Panc1 (cell line): ENCODE data around the gene HADHB. TPM values are rescaled to one million over a fixed set of nuclear protein-coding genes. Genes with fewer than 3 reads are reported as not detected.

Experiments used
- ATAC-seq: fragments of 200-7000 bp; cut with Tn5 transposase; 2 replicates; pipeline ENCODE4 v1.9.1; 2020; ENCODE audit warnings: mild to moderate bottlenecking, moderate library complexity
- BruUV-seq: library from RNA; stranded (reverse); fragments of 400-500 nt; replicated peaks from 2 replicates; lab custom pipeline; 2021; lab: Mats Ljungman, UMichigan
- CTCF ChIA-PET: fragments of 300-600 bp; sonication (Branson Sonifier 250); formaldehyde crosslinking; loops from one replicate; lab custom pipeline; 2022; ENCODE audit warnings: antibody characterized with exemption; lab: Charles Lee
- POLR2A ChIA-PET: fragments of 300-600 bp; sonication (Branson Sonifier 250); formaldehyde crosslinking; loops from one replicate; lab custom pipeline; 2022; ENCODE audit warnings: antibody characterized with exemption; lab: Charles Lee
- DNase-seq: peaks from one replicate; pipeline ENCODE4 v3.0.0-alpha.2; 2010; ENCODE audit warnings: low read depth, low spot score
- H3K27ac ChIP-seq: 2 replicates; pipeline ENCODE4 v1.5.1; 2011; ENCODE audit warnings: mild to moderate bottlenecking, low read length, inconsistent platforms
- H3K27me3 ChIP-seq: fragments of 200-500 bp; sonication (Bioruptor generic); 2 replicates; pipeline ENCODE4 v1.6.0; 2014; ENCODE audit warnings: low read length, inconsistent platforms; ENCODE audit not compliant: control insufficient read depth, insufficient read depth
- H3K36me3 ChIP-seq: fragments of 200-500 bp; sonication (Bioruptor generic); 2 replicates; pipeline ENCODE4 v1.5.1; 2014; ENCODE audit warnings: inconsistent platforms, mild to moderate bottlenecking, low read length, moderate library complexity; ENCODE audit not compliant: control insufficient read depth, insufficient read depth
- H3K4me1 ChIP-seq: 2 replicates; pipeline ENCODE4 v1.5.1; 2011; ENCODE audit warnings: inconsistent platforms, mild to moderate bottlenecking, low read length, moderate library complexity; ENCODE audit not compliant: control insufficient read depth, insufficient read depth
- H3K4me3 ChIP-seq, 2 experiments: 2 replicates each; pipeline ENCODE4 v1.5.1; 2011 to 2012; ENCODE audit warnings: low read depth in 2 of 2, low read length in 2 of 2, mild to moderate bottlenecking in 2 of 2, inconsistent platforms in 1 of 2, moderate library complexity in 1 of 2
- H3K9me3 ChIP-seq: fragments of 200-500 bp; sonication (Bioruptor generic); 2 replicates; pipeline ENCODE4 v1.5.1; 2014; ENCODE audit warnings: low read depth, mild to moderate bottlenecking, inconsistent platforms, low read length, moderate library complexity; ENCODE audit not compliant: control insufficient read depth, insufficient read depth
- CTCF ChIP-seq: fragments of 450-650 bp; IDR thresholded peaks from 2 replicates; pipeline ENCODE4 v1.5.1; 2017; ENCODE audit warnings: mild to moderate bottlenecking
- POLR2AphosphoS5 ChIP-seq: IDR thresholded peaks from 2 replicates; pipeline ENCODE4 v1.6.1; 2012; ENCODE audit warnings: mild to moderate bottlenecking, low read depth, low read length, moderate library complexity
- REST ChIP-seq, 2 experiments: IDR thresholded peaks; 2 replicates each; pipeline ENCODE4 v1.6.1; 2011 to 2012; ENCODE audit warnings: low read depth in 2 of 2, control low read depth in 1 of 2, low read length in 1 of 2, mild to moderate bottlenecking in 1 of 2, moderate library complexity in 1 of 2; ENCODE audit not compliant: insufficient read depth in 1 of 2
- SIN3A ChIP-seq: IDR thresholded peaks from 2 replicates; pipeline ENCODE4 v1.6.1; 2012; ENCODE audit warnings: low read depth, mild to moderate bottlenecking, low read length, moderate library complexity, borderline replicate concordance; ENCODE audit not compliant: insufficient read depth
- TCF7L2 ChIP-seq: IDR thresholded peaks from 2 replicates; pipeline ENCODE4 v1.6.1; 2011; ENCODE audit warnings: mild to moderate bottlenecking, low read depth, low read length, inconsistent platforms
- in situ Hi-C: cut with HindIII; loops from 2 replicates; pipeline ENCODE4 v1.10.0; 2016; ENCODE audit warnings: low sequenced_read_pairs, low pct_unique_long_range_greater_than_20kb
- intact Hi-C: fragments of 100-400 bp; cut with micrococcal nuclease; formaldehyde crosslinking; loops from one replicate; pipeline ENCODE4 v1.10.0; 2022; ENCODE audit not compliant: unreplicated experiment
- total RNA-seq: library from RNA; stranded (reverse); gene quantifications from one replicate; pipeline ENCODE4 v1.2.1, GENCODE V29; 2021; ENCODE audit not compliant: unreplicated experiment

Gene HADHB
- total RNA-seq, 1 experiment from 2014 or later = 106 TPM

- ATAC-seq (no peak), DNase-seq (no peak)
- intact Hi-C loops = no loop called here
- BruUV-seq = no TSS peak
- H3K27ac ChIP-seq = no peak overlapping the region
- no peaks in the 10 kb centered on the region for H3K9me3 ChIP-seq
- no peak for TF ChIP-seq TCF7L2
- TF ChIP-seq SIN3A = no peak
- no peak for TF ChIP-seq REST (IDR thresholded peaks at IDR 0.05; ENCODE audit: insufficient read depth in 1 of 2, low read depth in 2 of 2, low read length in 1 of 2)
- TF ChIP-seq CTCF = no peak
- H3K4me3 ChIP-seq = no peak overlapping the region
- no peaks in the 10 kb centered on the region for H3K4me1 ChIP-seq
- POLR2A ChIA-PET = no interaction called here
- H3K36me3 ChIP-seq = no peaks in the 10 kb centered on the region
- no peaks in the 10 kb centered on the region for H3K27me3 ChIP-seq
- CTCF ChIA-PET = no interaction called here
- in situ Hi-C loops = no loop called here
Observed at GRCh38 chr2:26309921-26310320, 65.2 kb downstream of the HADHB start.

GRCh38 chr2:26312471-26312870 lies 67.7 kb downstream of the HADHB start:
- no peaks in the 10 kb centered on the region for H3K9me3 ChIP-seq
- H3K36me3 ChIP-seq = no peaks in the 10 kb centered on the region
- intact Hi-C loops (no loop called here), in situ Hi-C loops (no loop called here)
- POLR2A ChIA-PET = no interaction called here
- ATAC-seq (no peak), DNase-seq (no peak)
- H3K4me3 ChIP-seq = no peak overlapping the region
- TF ChIP-seq SIN3A = no peak
- no peak for TF ChIP-seq REST (IDR thresholded peaks at IDR 0.05; ENCODE audit: insufficient read depth in 1 of 2, low read depth in 2 of 2, low read length in 1 of 2)
- no peak for TF ChIP-seq CTCF
- TF ChIP-seq TCF7L2 = no peak
- TF ChIP-seq POLR2AphosphoS5 = no peak
- no peak overlapping the region for H3K27ac ChIP-seq
- CTCF ChIA-PET = no interaction called here
- no TSS peak for BruUV-seq
- H3K27me3 ChIP-seq = no peaks in the 10 kb centered on the region
- H3K4me1 ChIP-seq = no peaks in the 10 kb centered on the region
